ENCODE measurements around the gene BAIAP2L1.

Gene BAIAP2L1

DNA sequence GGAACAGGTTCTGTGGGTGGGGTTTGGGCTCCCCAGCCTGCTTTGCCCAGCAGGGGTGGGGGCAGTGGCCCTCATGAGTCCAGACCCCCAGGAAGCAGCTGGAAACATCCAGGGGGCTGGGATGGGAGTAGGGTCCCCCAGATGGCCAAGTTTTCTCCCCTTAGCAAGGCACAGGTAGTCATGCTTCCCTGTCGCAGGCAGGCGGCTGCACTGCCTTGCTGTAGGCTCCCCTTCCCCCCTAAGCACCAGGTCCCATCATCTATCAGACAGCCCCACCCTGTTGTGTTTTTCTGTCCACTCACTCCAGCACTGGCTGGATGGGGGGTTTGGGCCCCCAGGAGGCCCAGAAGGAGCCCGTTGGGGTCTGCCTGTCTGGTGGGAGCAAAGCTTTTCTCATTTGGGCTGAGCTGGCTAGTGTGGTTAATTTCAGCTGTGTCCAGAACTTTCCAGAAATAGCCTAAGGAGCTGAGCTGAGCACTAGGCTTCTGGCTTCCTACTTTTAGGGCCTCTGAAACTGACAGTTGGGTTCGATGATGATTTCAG, 111.5 kb downstream of the BAIAP2L1 start:
- no peak for DNase-seq

DNA sequence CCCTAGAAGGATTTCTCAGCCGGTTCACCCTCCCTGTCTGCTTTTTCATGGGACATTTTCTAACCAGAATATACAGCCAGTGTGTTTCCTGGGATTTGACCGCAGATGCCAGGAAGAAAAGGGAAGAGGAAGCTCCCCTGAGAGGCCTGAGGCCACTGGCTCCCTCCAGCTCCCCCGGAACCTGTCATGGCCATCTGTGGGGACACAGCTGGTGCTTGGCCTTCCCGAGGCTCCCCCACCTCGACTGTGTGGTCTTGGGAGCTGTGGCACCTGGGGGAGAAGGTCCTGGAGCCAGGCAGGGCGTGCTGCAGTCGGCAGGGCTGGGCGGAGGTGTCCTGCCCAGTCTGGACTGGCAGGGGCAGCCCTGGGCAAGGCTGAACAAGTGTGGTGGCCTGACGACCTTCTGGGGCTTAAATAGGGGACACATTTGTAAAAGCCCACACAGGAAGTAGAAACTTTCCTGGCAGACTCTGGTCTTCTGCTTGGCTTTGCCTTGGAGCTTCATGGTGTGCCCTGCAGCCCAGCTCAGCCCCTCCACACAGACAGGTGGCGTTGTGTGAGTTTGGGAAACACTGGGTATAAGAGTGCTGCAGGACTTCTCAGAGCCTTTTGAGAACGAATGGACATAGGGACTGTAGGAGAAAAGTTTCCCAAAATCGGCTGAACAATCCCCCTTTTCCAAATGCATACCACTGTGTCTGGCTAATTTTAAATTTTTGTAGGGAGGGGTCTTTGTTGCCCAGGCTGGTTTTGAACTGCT, 112.6 kb downstream of the BAIAP2L1 start:
- DNase-seq = peak; percentile 40 to 54

DNA sequence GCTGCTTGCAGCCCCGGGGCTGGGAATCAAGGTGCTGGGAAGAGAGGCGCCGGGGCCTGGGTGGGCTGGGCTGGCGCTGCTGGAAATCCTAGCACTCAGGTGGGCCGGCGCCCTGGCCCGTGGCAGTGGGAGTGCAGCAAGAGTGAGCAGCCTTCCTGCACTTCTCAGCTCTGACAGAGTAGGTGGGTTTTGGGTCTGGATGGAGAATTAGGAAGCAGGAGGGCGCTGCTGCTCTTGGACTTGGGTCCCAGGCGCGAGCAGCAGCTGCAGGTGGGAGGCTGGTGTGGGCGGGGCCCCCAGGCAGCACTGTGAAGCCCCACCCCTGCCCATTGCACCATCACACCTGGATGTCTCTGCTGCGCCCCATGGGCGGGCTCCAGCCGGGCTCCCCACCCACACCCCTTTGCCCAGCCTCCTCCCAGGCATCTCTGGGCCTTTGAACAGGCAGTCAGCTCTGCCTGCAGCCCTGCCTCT, 113.4 kb downstream of the BAIAP2L1 start:
- peak in 1 of 2 donors; percentile 44 for DNase-seq

DNA sequence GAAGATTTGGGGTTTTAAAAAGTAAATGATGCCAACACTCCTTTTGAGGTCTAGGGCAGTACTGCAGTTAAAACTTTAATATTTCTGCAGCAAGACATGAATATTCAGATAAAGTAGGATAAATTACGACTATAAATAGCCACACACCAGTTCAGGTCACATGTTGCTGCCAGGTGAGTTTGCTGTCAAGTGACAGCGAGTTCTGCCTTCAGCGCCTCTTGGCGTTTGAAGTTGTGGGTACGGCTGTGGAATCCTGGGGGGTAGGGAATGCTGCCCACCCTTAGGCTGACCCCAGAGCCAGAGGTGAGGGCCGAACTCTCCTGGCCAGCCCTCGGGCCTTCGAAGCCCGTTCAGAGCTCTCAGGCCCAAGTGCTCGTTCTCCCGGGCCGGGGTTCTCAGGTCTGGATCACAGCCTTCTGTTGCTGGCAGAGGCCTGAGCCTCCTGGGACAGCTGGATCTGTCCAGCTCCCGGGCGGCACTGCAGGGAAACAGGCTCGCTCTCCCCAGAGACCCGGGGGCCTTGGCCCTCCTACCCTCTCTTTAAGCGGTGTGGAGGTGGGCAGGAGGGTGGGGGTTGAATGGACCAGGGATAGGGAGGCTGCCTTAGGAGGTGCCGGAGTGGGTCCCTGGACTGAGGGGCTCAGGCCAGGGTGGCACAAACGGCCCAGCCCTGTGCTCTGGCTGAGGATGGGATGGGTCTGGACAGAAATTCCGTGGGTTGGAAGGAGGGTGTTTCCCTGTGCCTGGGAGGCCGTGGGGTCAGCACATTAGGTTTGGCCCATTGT, 114.0 kb downstream of the BAIAP2L1 start:
- DNase-seq = no peak

DNA sequence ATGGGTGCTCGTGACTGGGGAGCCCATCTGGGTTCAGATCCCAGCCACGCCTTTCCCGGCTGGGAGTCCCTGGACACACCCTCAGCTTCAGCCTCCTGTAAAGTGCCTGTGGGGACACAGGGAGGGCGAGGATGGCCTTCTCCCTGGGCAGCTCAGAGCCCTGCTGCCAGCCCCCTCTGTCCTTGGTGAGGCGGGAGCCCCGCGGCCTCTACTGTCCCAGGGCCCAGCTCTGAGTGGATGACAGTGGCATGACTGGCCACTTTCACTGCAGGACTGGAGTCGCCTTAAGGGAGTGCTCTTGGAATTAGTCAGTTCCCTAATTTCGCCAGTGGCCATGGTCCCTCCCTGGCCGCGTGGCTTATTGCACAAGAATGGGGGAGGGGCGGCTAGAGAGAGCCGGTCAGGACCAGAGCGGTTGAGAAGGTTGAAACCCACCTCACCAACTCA, 114.8 kb downstream of the BAIAP2L1 start:
- peak; percentile 91 to 94 for DNase-seq

DNA sequence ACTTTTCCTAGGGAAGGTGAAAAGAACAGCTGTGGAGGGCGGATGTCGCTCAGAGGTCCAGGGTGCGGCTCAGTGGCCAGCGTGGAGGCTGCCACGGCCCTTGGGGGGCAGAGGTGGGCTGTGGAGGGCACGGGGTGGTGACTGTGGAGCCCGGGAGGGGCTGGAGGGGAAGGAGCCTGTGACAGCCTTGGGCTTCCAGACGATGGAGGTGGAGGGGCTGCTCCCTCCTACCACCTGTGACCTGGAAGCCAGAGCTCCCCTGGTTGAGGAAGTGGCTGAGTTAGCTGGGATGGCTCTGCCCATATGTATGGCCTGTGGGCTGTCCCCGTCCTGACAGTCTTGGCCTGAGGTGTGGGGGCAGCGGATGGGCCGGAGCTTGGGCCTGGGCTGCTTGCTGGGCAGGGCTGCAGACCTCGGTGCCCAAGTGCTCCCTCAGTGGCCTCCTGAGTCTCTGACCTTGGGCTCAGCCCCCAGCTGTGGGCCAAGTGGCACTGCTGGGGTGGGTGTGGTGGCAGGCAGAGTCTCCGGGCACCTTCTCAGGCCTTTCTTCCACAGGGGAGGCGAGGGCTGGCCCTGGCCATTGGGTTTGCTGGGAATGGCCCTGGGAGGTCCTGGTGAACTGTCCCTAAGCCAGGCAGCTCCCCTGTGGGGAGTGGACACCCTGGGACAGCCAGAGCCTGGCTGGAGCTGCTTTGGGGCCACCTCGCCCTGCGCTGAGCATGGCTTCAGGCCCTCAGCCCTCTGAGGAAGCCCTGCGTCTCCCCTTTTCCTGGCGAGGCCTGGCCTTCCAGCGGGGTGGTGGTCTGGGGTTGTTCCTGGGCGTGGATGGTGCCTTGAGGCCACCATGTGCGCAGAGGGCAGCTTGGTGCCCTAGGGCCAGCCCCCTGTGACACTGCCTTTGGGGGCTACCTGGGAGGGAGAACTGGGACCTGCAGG, 115.5 kb downstream of the BAIAP2L1 start:
- peak; percentile 40 to 61 for DNase-seq

DNA sequence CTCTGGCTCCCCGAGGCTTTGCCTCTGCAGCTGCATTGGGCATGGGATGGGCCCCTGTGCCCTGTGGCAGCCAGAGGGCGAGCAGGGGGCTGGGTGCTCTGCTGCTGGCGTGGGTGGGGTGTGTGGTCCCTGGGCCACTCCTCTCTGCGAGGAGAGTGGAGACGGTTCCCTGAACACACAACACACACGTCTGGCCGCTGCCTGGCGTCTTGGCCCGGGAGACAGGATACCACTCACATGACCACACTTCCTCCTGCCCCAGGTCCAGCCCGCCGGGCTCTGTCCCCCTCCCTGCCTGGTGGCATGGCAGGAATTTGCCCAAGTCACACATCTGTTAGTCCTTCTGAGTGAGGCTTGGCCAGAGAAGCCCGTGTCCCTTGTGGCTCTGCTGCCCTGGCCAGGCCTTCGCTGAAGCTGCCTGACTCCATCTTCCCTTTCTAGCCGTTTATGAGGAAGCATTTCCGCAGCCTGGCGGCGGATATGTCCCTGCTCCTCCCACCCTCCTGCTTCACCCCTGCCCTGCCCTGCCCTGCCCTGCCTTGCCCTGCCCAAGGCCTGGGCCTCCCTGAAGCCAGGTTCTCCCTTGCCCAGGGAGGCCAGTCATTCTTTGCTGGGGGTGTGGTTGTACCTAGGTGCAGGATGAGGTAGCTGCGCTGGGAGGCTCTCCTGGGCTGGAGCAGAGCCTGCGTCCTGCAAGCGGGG, 116.4 kb downstream of the BAIAP2L1 start:
- DNase-seq = peak; percentile 93 to 94

GRCh38 chr7:98283887-98284222, 117.0 kb downstream of the BAIAP2L1 start:
- peak in 1 of 2 donors; percentile 49 for DNase-seq

GRCh38 chr7:98283127-98283886, 117.6 kb downstream of the BAIAP2L1 start:
- peak; percentile 98 for DNase-seq

GRCh38 chr7:98282703-98283102, 118.2 kb downstream of the BAIAP2L1 start:
- no peak for DNase-seq

DNA sequence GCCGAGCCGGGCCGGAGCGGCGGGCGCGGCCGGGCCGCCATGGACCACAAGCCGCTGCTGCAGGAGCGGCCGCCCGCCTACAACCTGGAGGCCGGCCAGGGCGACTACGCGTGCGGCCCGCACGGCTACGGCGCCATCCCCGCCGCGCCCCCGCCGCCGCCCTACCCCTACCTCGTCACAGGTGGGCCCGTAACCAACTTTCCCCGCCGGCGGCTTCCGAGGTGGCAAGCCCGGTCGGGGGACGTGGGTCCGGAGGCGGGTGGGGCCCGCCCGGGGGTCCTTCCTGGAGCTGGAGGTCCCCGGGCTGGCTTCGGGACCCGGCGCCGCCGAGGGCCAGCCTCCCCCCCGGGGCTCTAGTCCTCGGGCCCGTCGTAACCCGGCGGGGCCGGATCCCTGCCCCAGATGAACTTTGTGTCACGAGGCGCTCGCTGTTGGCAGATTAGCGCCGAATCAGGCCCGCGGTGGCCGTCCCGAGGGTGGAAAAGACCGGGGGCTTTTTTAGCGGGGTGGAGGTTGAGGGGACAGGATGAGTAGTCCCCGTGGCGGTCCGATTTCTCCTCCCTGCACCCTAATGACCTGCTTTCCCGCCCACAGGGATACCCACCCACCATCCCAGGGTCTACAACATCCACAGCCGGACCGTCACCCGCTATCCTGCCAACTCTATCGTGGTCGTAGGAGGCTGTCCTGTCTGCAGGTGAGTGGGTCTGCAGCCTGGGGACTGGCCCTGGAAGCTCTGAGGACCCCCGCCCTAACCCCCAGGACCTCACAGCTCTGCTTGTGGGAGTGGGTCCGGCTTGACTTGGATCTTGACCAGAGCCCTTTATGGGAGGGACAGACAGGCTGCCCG, 118.9 kb downstream of the BAIAP2L1 start:
- peak in 1 of 2 donors; percentile 61 for DNase-seq

DNA sequence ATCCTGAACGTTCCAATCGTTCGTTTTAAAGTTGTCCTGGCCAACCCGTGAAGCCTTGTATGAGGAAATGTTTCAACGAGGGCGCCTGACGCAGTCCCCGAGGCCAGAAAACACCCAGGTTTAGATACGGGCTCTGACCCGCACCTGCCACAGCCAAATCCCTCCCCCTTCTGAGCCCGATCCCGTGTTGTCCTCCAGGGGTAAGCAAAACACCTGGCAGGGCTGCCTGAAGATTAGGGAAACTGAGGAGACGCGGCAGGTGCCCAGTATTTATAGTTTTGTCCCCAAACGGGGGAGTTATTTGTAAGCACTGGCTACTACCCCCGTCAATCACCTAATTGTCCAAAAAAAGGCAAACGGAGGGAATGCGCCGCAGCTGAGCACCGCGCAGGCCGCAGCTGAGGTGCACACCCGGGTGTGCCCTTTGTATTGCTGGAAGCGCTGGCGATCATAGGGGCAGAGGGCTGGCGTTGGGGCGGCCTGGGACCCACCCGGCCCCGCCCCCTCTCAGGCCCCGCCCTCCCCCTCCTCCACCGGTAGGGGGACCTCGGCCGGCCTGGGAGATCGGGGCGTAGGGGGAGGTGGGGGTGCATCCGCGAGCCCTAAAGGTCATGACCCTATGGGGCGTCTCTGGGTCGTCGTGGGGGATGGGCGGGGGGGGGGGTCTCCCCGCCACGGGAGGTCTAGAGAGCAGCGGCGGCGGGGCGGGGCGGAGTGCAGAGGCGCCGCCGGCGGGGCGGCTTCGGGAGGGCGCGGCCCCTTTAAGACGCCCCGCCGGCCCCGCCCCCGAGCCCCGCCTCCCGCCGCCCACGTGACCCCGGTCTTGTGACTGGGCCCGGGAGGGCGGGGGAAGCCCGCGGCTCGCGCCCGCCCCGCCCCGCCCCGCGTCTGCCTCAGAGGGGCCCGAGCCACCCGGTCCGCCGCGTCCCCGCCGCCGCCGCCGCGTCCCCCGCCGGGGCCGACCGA, 119.8 kb downstream of the BAIAP2L1 start, which contains the start of gene BRI3:
TSS of gene BRI3 (plus strand) at position 896 of the 966 bp plus-strand sequence. CDS start 110 bp downstream, outside the sequence.
- DNase-seq = peak; percentile 94 to 96

GRCh38 chr7:98280296-98280695, 120.6 kb downstream of the BAIAP2L1 start:
- DNase-seq = no peak

GRCh38 chr7:98278936-98279335, 122.0 kb downstream of the BAIAP2L1 start:
- no peak for DNase-seq

GRCh38 chr7:98278408-98278807, 122.5 kb downstream of the BAIAP2L1 start:
- no peak for DNase-seq

- peak; percentile 86 to 96 for DNase-seq
Observed at GRCh38 chr7:98276241-98276761, 124.6 kb downstream of the BAIAP2L1 start.

DNA sequence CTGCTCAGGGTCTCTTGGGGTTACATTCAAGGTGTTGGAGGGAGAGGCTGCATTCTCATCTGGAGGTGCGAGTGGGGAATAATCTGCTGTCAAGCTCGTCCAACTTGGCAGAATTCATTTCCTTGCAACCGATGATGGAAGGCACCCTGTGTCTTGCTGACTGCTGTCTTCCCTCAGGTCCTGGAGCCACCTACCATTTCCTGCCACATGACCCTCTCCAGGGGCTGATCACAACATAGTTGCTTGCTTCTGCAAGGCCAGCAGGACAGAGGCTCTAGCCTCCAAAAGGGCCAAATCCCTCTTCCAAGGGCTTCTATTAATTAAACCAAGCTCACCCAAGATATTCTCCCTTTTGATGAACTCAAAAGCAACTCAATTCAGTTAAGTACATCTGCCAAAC, 133.6 kb downstream of the BAIAP2L1 start:
- peak; percentile 66 to 80 for DNase-seq

- DNase-seq = peak; percentile 12 to 44
Observed at GRCh38 chr7:98266840-98267239, 134.1 kb downstream of the BAIAP2L1 start.

Measured in inflammatory macrophage (primary cell).